B cell (primary cell): ENCODE data around the gene CYRIA. TPM values are rescaled to one million over a fixed set of nuclear protein-coding genes. Genes with fewer than 3 reads are reported as not detected.

Source experiments
- ATAC-seq: fragments of 200-7000 bp; cut with Tn5 transposase; one replicate; pipeline ENCODE4 v1.10.0; 2021; ENCODE audit warnings: low read depth, mild to moderate bottlenecking, moderate number of reproducible peaks, moderate library complexity
- CTCF ChIA-PET: fragments of 350-600 bp; sonication (Branson Sonifier 250); formaldehyde crosslinking; loops from one replicate; lab custom pipeline; 2021; ENCODE audit warnings: antibody characterized with exemption, inconsistent platforms; lab: Charles Lee
- POLR2A ChIA-PET: fragments of 350-600 bp; sonication (Branson Sonifier 250); formaldehyde crosslinking; loops from one replicate; lab custom pipeline; 2021; ENCODE audit warnings: antibody characterized with exemption; lab: Charles Lee
- DNase-seq: peaks from one replicate; pipeline ENCODE4 v3.0.0; 2013
- H2AFZ ChIP-seq: 2 replicates; pipeline ENCODE4 v1.6.1; 2012; ENCODE audit warnings: mild to moderate bottlenecking, low read depth, low read length; ENCODE audit not compliant: insufficient read depth, poor library complexity, severe bottlenecking
- H3K27ac ChIP-seq, 2 donors: 1 replicate in 1 of 2; 2 replicates in 1 of 2; pipeline ENCODE4 v1.5.1; 2012 to 2013; ENCODE audit warnings: low read length in 2 of 2, mild to moderate bottlenecking in 2 of 2, moderate library complexity in 1 of 2
- H3K27me3 ChIP-seq, 4 experiments: fragments of 200-600 bp in 1 of 4; sonication (generic) in 1 of 4; replicated peaks in 1 of 4; 1 replicate in 2 of 4; 2 replicates in 2 of 4; pipeline versions ENCODE4 v1.6.1 to v1.7.0; 2013 to 2016; ENCODE audit warnings: low read length in 3 of 4, mild to moderate bottlenecking in 2 of 4, mixed read lengths in 1 of 4, moderate library complexity in 1 of 4; ENCODE audit not compliant: insufficient read depth in 4 of 4, control insufficient read depth in 3 of 4; ENCODE audit errors: control extremely low read depth in 1 of 4
- H3K36me3 ChIP-seq, 2 experiments: replicated peaks in 1 of 2; 1 replicate in 1 of 2; 2 replicates in 1 of 2; pipeline versions ENCODE4 v1.6.1 to v1.7.1; 2013; ENCODE audit warnings: low read length in 1 of 2; ENCODE audit not compliant: insufficient read depth in 2 of 2, control insufficient read depth in 1 of 2; ENCODE audit errors: control extremely low read depth in 1 of 2, extremely low read depth in 1 of 2
- H3K4me1 ChIP-seq, 2 donors: fragments of 200-600 bp in 1 of 2; sonication (generic) in 1 of 2; 1 replicate in 1 of 2; 2 replicates in 1 of 2; pipeline versions ENCODE4 v1.5.1 to v1.6.1; 2013 to 2017; ENCODE audit warnings: low read length in 2 of 2; ENCODE audit not compliant: control insufficient read depth in 2 of 2, insufficient read depth in 2 of 2
- H3K4me2 ChIP-seq: replicated peaks from 2 replicates; pipeline ENCODE3; 2012; ENCODE audit warnings: mild to moderate bottlenecking, low read depth, low read length; ENCODE audit not compliant: poor library complexity, severe bottlenecking
- H3K4me3 ChIP-seq, 5 experiments: fragments of 200-600 bp in 1 of 5; sonication (generic) in 1 of 5; 1 replicate in 3 of 5; 2 replicates in 2 of 5; pipeline versions ENCODE4 v1.5.1 to v1.7.0; 2011 to 2016; ENCODE audit warnings: low read length in 4 of 5, mild to moderate bottlenecking in 4 of 5, low read depth in 2 of 5, control low read depth in 1 of 5, moderate library complexity in 1 of 5; ENCODE audit not compliant: insufficient read depth in 1 of 5; ENCODE audit errors: control extremely low read depth in 1 of 5, extremely low read depth in 1 of 5
- H3K79me2 ChIP-seq: fragments of 200-600 bp; sonication (generic); one replicate; pipeline ENCODE4 v1.6.0; 2016; ENCODE audit warnings: low read length; ENCODE audit not compliant: control insufficient read depth, insufficient read depth
- H3K9ac ChIP-seq: fragments of 200-600 bp; sonication (generic); 2 replicates; pipeline ENCODE4 v1.6.1; 2017; ENCODE audit warnings: mild to moderate bottlenecking, low read length, moderate library complexity
- H3K9me3 ChIP-seq, 3 donors: one replicate each; pipeline versions ENCODE4 v1.6.1 to v1.7.1; 2013; ENCODE audit warnings: low read length in 2 of 3; ENCODE audit not compliant: control insufficient read depth in 2 of 3, insufficient read depth in 1 of 3; ENCODE audit errors: control extremely low read depth in 1 of 3
- H4K20me1 ChIP-seq: 2 replicates; pipeline ENCODE4 v1.6.0; 2012; ENCODE audit warnings: mild to moderate bottlenecking, low read length; ENCODE audit not compliant: insufficient read depth, control insufficient read depth, poor library complexity, severe bottlenecking
- H3K27ac Mint-ChIP-seq: one replicate; pipeline ENCODE4 v1.8.0; 2021; ENCODE audit warnings: mixed read lengths
- H3K27me3 Mint-ChIP-seq: one replicate; pipeline ENCODE4 v1.8.0; 2021; ENCODE audit warnings: mixed read lengths
- H3K4me1 Mint-ChIP-seq: one replicate; pipeline ENCODE4 v1.8.0; 2021; ENCODE audit warnings: mixed read lengths
- H3K4me3 Mint-ChIP-seq: one replicate; pipeline ENCODE4 v1.8.0; 2021; ENCODE audit warnings: mixed read lengths
- H3K9me3 Mint-ChIP-seq: one replicate; pipeline ENCODE4 v1.8.0; 2022; ENCODE audit warnings: mixed read lengths; ENCODE audit not compliant: insufficient read depth
- CTCF ChIP-seq: fragments of 200-600 bp; IDR thresholded peaks from one replicate; pipeline ENCODE4 v1.8.0; 2022; ENCODE audit warnings: antibody characterized with exemption, mild to moderate bottlenecking
- EZH2 ChIP-seq: IDR thresholded peaks from 2 replicates; pipeline ENCODE4 v1.6.1; 2012; ENCODE audit warnings: borderline replicate concordance, low read depth, mild to moderate bottlenecking, moderate library complexity, low read length; ENCODE audit not compliant: insufficient read depth, poor library complexity, severe bottlenecking
- WGBS: methylation state at CpG from one replicate; pipeline ENCODE4 v1.1.5; 2013; ENCODE audit warnings: missing lambda C conversion rate; ENCODE audit not compliant: insufficient coverage; 5-methylcytosine and 5-hydroxymethylcytosine counted together
- intact Hi-C: fragments of 100-400 bp; cut with micrococcal nuclease; formaldehyde crosslinking; loops from one replicate; pipeline ENCODE4 v1.10.0; 2022
- polyA plus RNA-seq: library from polyadenylated mRNA; depleted of rRNA; stranded (reverse); fragments of >200 nt; gene quantifications from 2 replicates; pipeline ENCODE4 v1.2.3, GENCODE V29; 2012
- total RNA-seq, 2 donors: library from RNA; stranded (reverse); fragments of 120-200 nt in 1 of 2; gene quantifications; 1 replicate in 1 of 2; 2 replicates in 1 of 2; pipeline versions ENCODE4 v1.2.3 to v1.2.4, GENCODE V29; 2013 to 2022

The CYRIA gene
- total and polyA plus RNA-seq, 2 donors (not counting 1 experiment from before 2014, with no cell fraction given): 16.8 to 58.8 TPM

- TF ChIP-seq EZH2 (no peak), CTCF (no peak)
- H3K9me3 ChIP-seq: peaks cover 0 to 12% (median 0%) of the 10 kb centered on the region in 3 donors
- H3K4me3 Mint-ChIP-seq: no peak overlapping the region
Observed at GRCh38 chr2:16680781-16681180, 15.1 kb upstream of the CYRIA start.

GRCh38 chr2:16680304-16680703, 14.7 kb upstream of the CYRIA start:
- no peak overlapping the region for H3K27ac ChIP-seq
- no peak for TF ChIP-seq EZH2
- TF ChIP-seq CTCF: no peak
- Mint-ChIP-seq H3K27me3 (no peaks in the 10 kb centered on the region), H3K9me3 (no peaks in the 10 kb centered on the region), H3K4me3 (no peak overlapping the region), H3K27ac (no peak overlapping the region), H3K4me1 (peaks cover 17% of the 10 kb centered on the region)
- H3K4me2 ChIP-seq: no peak overlapping the region
- H2AFZ ChIP-seq: no peak overlapping the region
- H3K27me3 ChIP-seq: no peaks in the 10 kb centered on the region
- H3K79me2 ChIP-seq: no peaks in the 10 kb centered on the region
- H3K9me3 ChIP-seq: peaks cover 0 to 12% (median 0%) of the 10 kb centered on the region in 3 donors
- H3K36me3 ChIP-seq: no peaks in the 10 kb centered on the region
- whole genome bisulfite sequencing: no CpG with 5 or more reads among the region's 1 CpG
- intact Hi-C loops: no loop called here
- H3K9ac ChIP-seq: no peak overlapping the region
- ChIA-PET CTCF (interaction anchor here (0.8 to 1.6 kb wide), 5 partner anchors 12 to 72 kb away, joined by 3 to 7 read pairs (median 4); no protein-coding TSS in a partner anchor), POLR2A (no interaction called here)
- H4K20me1 ChIP-seq: no peaks in the 10 kb centered on the region
- DNase-seq (no peak), ATAC-seq (no peak)
- H3K4me3 ChIP-seq: no peak overlapping the region
- H3K4me1 ChIP-seq: no peaks in the 10 kb centered on the region

More at GRCh38 chr2:16680781-16681180, 15.1 kb upstream of the CYRIA start:
- ChIA-PET CTCF (interaction anchor here (1.1 to 1.5 kb wide), 2 partner anchors 13 to 26 kb away, joined by 4 read pairs; no protein-coding TSS in a partner anchor), POLR2A (interaction anchor here (0.6 kb wide), 1 partner anchor 27 kb away, joined by 3 read pairs; no protein-coding TSS in a partner anchor)
- Mint-ChIP-seq H3K27me3 (no peaks in the 10 kb centered on the region), H3K4me1 (peaks cover 16% of the 10 kb centered on the region), H3K9me3 (no peaks in the 10 kb centered on the region), H3K27ac (no peak overlapping the region)
- H3K79me2 ChIP-seq: no peaks in the 10 kb centered on the region
- no peaks in the 10 kb centered on the region for H3K27me3 ChIP-seq
- H3K4me2 ChIP-seq: no peak overlapping the region
- intact Hi-C loops: no loop called here
- H3K9ac ChIP-seq: no peak overlapping the region
- H2AFZ ChIP-seq: no peak overlapping the region
- H4K20me1 ChIP-seq: no peaks in the 10 kb centered on the region
- WGBS: 95% methylated on average over 2 of the region's 5 CpGs
- H3K4me1 ChIP-seq: no peaks in the 10 kb centered on the region
- H3K27ac ChIP-seq: no peak overlapping the region
- DNase-seq (no peak), ATAC-seq (no peak)
- H3K36me3 ChIP-seq: no peaks in the 10 kb centered on the region
- H3K4me3 ChIP-seq: no peak overlapping the region
